ENCODE measurements around the gene SYT15.

The SYT15 gene

GRCh38 chr10:46551701-46552525, 27.0 kb upstream of the SYT15 start:
- H3K4me3 ChIP-seq (replicated peaks; ENCODE audit: low read depth, low read length): no peak overlapping the region
- TF ChIP-seq, protein P1, sequence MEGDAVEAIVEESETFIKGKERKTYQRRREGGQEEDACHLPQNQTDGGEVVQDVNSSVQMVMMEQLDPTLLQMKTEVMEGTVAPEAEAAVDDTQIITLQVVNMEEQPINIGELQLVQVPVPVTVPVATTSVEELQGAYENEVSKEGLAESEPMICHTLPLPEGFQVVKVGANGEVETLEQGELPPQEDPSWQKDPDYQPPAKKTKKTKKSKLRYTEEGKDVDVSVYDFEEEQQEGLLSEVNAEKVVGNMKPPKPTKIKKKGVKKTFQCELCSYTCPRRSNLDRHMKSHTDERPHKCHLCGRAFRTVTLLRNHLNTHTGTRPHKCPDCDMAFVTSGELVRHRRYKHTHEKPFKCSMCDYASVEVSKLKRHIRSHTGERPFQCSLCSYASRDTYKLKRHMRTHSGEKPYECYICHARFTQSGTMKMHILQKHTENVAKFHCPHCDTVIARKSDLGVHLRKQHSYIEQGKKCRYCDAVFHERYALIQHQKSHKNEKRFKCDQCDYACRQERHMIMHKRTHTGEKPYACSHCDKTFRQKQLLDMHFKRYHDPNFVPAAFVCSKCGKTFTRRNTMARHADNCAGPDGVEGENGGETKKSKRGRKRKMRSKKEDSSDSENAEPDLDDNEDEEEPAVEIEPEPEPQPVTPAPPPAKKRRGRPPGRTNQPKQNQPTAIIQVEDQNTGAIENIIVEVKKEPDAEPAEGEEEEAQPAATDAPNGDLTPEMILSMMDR (IDR thresholded peaks at IDR 0.05; ENCODE audit: low read length, missing control alignments): no peak
- no peak for DNase-seq (ENCODE audit: low read depth)

- no peak for DNase-seq (ENCODE audit: low read depth)
- TF ChIP-seq, protein P1 (IDR thresholded peaks at IDR 0.05; ENCODE audit: low read length, missing control alignments): no peak
Observed at GRCh38 chr10:46552526-46553237, 26.2 kb upstream of the SYT15 start.

DNA sequence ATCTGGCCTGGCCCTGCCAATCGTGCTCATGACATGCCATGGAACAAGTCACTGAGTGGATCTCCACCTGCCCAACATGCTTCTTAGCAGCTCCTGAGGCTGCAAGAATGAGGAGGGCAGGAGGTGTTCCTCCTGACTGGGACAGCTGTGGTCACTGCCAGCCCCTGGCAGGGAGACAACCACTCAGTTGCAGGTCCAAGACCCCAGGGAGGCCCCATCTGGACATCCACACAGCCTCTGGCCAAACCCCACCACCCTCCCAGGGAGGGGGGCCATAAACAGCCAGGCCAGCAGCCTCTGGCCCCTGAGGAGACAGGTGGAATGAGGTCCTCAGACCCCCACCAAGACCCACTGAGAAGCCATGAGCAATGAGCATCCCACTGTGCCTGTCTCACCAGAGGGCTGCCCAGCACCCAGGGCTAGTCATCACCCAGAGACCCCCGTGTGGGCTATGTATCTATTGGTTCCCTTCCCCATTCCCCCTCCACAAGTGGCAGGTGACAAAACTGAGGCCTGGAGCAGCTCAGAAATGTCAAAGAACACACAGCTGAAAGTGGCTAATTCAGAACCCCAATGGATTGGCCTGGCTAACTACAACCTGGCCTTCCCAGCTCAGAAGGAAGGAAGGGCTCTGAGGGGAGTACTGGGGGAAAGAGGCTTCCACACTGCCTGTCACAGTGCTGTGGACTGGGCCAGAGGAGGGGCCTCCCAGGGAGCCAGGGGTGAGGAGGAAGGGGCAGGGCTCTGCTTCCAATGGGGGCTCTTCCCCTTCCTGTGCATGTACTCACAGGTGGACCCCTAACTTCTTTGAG, 25.5 kb upstream of the SYT15 start:
- no peak for DNase-seq (ENCODE audit: low read depth)
- no peak overlapping the region for H3K4me3 ChIP-seq (replicated peaks; ENCODE audit: low read depth, low read length)
- TF ChIP-seq, protein P1 (IDR thresholded peaks at IDR 0.05; ENCODE audit: low read length, missing control alignments): no peak

More at GRCh38 chr10:46552526-46553237, 26.2 kb upstream of the SYT15 start:
- H3K4me3 ChIP-seq (replicated peaks; ENCODE audit: low read depth, low read length): no peak overlapping the region

DNA sequence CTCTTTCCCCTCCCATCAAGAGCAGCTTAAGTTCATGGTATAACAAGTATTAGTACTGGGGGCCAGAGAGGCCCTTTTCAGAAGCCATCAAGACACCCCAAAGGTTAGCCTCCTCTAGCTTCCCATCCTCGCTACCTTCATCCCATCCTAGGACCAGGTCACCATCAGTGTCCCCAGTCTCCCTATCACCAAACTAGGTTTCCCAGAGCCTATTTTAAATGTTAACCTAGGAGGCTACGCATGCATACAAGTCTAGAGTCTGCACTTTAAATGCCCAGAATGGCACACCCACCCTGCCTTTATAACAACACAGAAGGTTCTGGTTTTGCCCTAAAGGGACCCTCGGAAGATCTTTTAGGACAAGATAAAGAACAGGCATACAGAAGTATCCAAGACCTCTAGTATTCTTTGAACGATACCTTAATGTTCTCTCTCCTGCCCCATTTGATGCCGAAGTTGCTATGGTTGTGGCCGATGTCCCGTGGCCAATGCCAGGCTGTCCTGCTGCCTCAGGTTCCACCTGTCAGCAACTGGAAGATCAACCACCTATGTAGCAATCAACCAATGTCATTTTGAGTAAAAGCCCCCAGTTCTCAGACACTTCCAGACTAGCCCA, 24.7 kb upstream of the SYT15 start:
- H3K4me3 ChIP-seq (replicated peaks; ENCODE audit: low read depth, low read length): no peak overlapping the region
- TF ChIP-seq, protein P1 (IDR thresholded peaks at IDR 0.05; ENCODE audit: low read length, missing control alignments): no peak
- DNase-seq (ENCODE audit: low read depth): no peak

DNA sequence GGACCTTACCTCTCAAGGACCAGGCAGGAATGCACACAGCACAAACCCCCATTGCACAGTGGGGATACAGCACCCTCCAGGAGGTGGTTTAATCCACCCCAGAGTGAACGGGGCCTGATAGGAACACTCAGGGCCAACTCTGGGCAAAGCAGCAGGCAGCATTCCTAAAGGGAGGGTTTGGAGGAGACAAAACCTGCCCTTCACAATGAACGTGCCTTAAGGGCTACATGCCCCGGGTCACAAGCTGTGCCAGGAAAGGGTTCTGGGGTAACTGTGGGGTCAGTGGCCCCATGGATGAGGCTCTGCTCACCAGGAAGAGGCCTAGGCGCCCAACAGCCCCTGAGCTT, 23.6 kb upstream of the SYT15 start:
- TF ChIP-seq, protein P1 (IDR thresholded peaks at IDR 0.05; ENCODE audit: low read length, missing control alignments): no peak
- H3K4me3 ChIP-seq (replicated peaks; ENCODE audit: low read depth, low read length): no peak overlapping the region
- no peak for DNase-seq (ENCODE audit: low read depth)

GRCh38 chr10:46555713-46556514, 23.0 kb upstream of the SYT15 start:
- TF ChIP-seq, protein P1 (IDR thresholded peaks at IDR 0.05; ENCODE audit: low read length, missing control alignments): no peak
- H3K4me3 ChIP-seq (replicated peaks; ENCODE audit: low read depth, low read length): peak overlapping the region; percentile 15
- DNase-seq (ENCODE audit: low read depth): no peak
